Kidney (tissue), 14 donors: ENCODE measurements around the gene SEPTIN10. TPM values are rescaled to one million over a fixed set of nuclear protein-coding genes. Genes with fewer than 3 reads are reported as not detected.

Experiments used
- DNase-seq, 5 donors: peaks; one replicate each; pipeline ENCODE4 v3.0.0-alpha.2; 2013 to 2020
- FAIRE-seq: peaks from 2 replicates; lab custom pipeline; 2012; peaks lifted over from hg19 to GRCh38; lab: Jason Lieb, UNC
- H3K27ac ChIP-seq, 2 donors: one replicate each; pipeline ENCODE4 v1.7.0; 2013; ENCODE audit warnings: low read depth in 2 of 2, low read length in 2 of 2, inconsistent platforms in 1 of 2
- H3K27me3 ChIP-seq: one replicate; pipeline ENCODE4 v1.7.1; 2013; ENCODE audit warnings: low read length, inconsistent platforms; ENCODE audit not compliant: control insufficient read depth, insufficient read depth
- H3K36me3 ChIP-seq, 3 donors: one replicate each; pipeline versions ENCODE4 v1.7.0 to v1.7.1; 2013; ENCODE audit warnings: low read length in 3 of 3, control low read depth in 1 of 3, inconsistent platforms in 1 of 3; ENCODE audit not compliant: insufficient read depth in 3 of 3, control insufficient read depth in 2 of 3
- H3K4me1 ChIP-seq, 3 donors: one replicate each; pipeline versions ENCODE4 v1.7.0 to v1.7.1; 2013; ENCODE audit warnings: low read length in 3 of 3, inconsistent platforms in 1 of 3, low read depth in 1 of 3; ENCODE audit not compliant: control insufficient read depth in 2 of 3, insufficient read depth in 2 of 3
- H3K4me3 ChIP-seq, 3 donors: one replicate each; pipeline versions ENCODE4 v1.7.0 to v1.8.1; 2013; ENCODE audit warnings: low read length in 3 of 3, control low read depth in 1 of 3, inconsistent platforms in 1 of 3
- H3K9ac ChIP-seq, 3 donors: one replicate each; pipeline versions ENCODE4 v1.7.0 to v1.7.1; 2013; ENCODE audit warnings: low read length in 3 of 3, control low read depth in 1 of 3, inconsistent platforms in 1 of 3
- H3K9me3 ChIP-seq, 3 donors: one replicate each; pipeline versions ENCODE4 v1.7.0 to v1.7.1; 2013; ENCODE audit warnings: low read length in 3 of 3, control low read depth in 1 of 3, inconsistent platforms in 1 of 3; ENCODE audit not compliant: control insufficient read depth in 2 of 3, insufficient read depth in 1 of 3
- CTCF ChIP-seq: IDR thresholded peaks from 3 replicates; pipeline ENCODE4 v1.5.1; 2012; ENCODE audit warnings: mild to moderate bottlenecking, moderate library complexity, borderline replicate concordance; ENCODE audit not compliant: insufficient read depth; ENCODE audit errors: extremely low read depth
- intact Hi-C: fragments of 100-400 bp; cut with DNase I; formaldehyde crosslinking; loops from one replicate; pipeline ENCODE4 v1.11.1; 2022
- polyA plus RNA-seq: library from polyadenylated mRNA; stranded (reverse); fragments of 350-450 nt; fragmentation: Illumina TruSeq; extraction: RNeasy Lipid Tissue Mini Kit (QIAGEN cat#74804); gene quantifications from one replicate; pipeline ENCODE4 v1.2.3, GENCODE V29; 2014; ENCODE audit warnings: low read depth, low replicate concordance; ENCODE audit not compliant: insufficient read depth
- total RNA-seq: library from RNA; stranded (reverse); fragmentation: NEBNext Ultra II Directional; extraction: Animal tissue kit (Norgen Biotek cat#: 25700); gene quantifications from one replicate; pipeline ENCODE4 v1.2.1, GENCODE V29; 2021
- donor health status: control.
- donor health status: control.
- donor health status: control.
- donor health status: control.
- donor health status: control.
- donor health status: DM: yes; HTN: yes; CAD: no.
- donor health status: Normal renal cell carcinoma (clear cell type).

The SEPTIN10 gene
- total and polyA plus RNA-seq, 2 donors from 2014 or later = 20.8 to 80.7 TPM

GRCh38 chr2:109513749-109514588 is 99.8 kb downstream of the SEPTIN10 start:
- FAIRE-seq (no peak), DNase-seq (peak in 3 of 5 donors; percentile 35 to 69 (median 50))
- peak overlapping the region in 1 of 3 donors; percentile 58 for H3K9ac ChIP-seq

GRCh38 chr2:109513230-109513629 is 100.5 kb downstream of the SEPTIN10 start:
- FAIRE-seq (no peak), DNase-seq (no peak)
- Histone ChIP-seq H3K27ac (no peak overlapping the region), H3K9me3 (peaks cover 0 to 3% (median 0%) of the 10 kb centered on the region in 3 donors), H3K27me3 (peaks cover 3% of the 10 kb centered on the region), H3K9ac (no peak overlapping the region), H3K36me3 (no peaks in the 10 kb centered on the region), H3K4me3 (peak overlapping the region in 1 of 3 donors; percentile 33), H3K4me1 (peaks cover 0 to 18% (median 17%) of the 10 kb centered on the region in 3 donors)
- no peak for TF ChIP-seq CTCF
- intact Hi-C loops = loop anchor here (5.0 kb wide), 1 partner anchor 386 kb away; the partner anchor contains the start of gene SH3RF3

More at GRCh38 chr2:109513749-109514588, 99.8 kb downstream of the SEPTIN10 start:
- no peak for TF ChIP-seq CTCF
- H3K27ac ChIP-seq = peak overlapping the region; percentile 61 to 67
- H3K4me3 ChIP-seq = no peak overlapping the region
- H3K9me3 ChIP-seq = peaks cover 0 to 3% (median 0%) of the 10 kb centered on the region in 3 donors
- intact Hi-C loops = loop anchor here (5.0 kb wide), 1 partner anchor 387 kb away; the partner anchor contains the start of gene SH3RF3
- H3K27me3 ChIP-seq = peaks cover 3% of the 10 kb centered on the region
- H3K36me3 ChIP-seq = no peaks in the 10 kb centered on the region
- H3K4me1 ChIP-seq = peaks cover 0 to 18% (median 17%) of the 10 kb centered on the region in 3 donors

- peaks cover 0 to 18% (median 17%) of the 10 kb centered on the region in 3 donors for H3K4me1 ChIP-seq
- H3K36me3 ChIP-seq = no peaks in the 10 kb centered on the region
- H3K27me3 ChIP-seq = peaks cover 3% of the 10 kb centered on the region
- no peak for FAIRE-seq
- intact Hi-C loops = loop anchor here (5.0 kb wide), 1 partner anchor 385 kb away; the partner anchor contains the start of gene SH3RF3
- no peak for DNase-seq
- no peak overlapping the region for H3K4me3 ChIP-seq
- no peak for TF ChIP-seq CTCF
- H3K27ac ChIP-seq = no peak overlapping the region
- H3K9me3 ChIP-seq = peaks cover 0 to 3% (median 0%) of the 10 kb centered on the region in 3 donors
- H3K9ac ChIP-seq = no peak overlapping the region
These were observed 101.7 kb downstream of the SEPTIN10 start for GRCh38 chr2:109512076-109512475.
